Adipocyte (in vitro differentiated cells): Measurements from ENCODE around the gene GNG7.

Source experiments
- DNase-seq: peaks from one replicate; pipeline ENCODE4 v3.0.0-alpha.2; 2015; ENCODE audit warnings: low read depth
- H3K27me3 ChIP-seq: replicated peaks from 2 replicates; pipeline ENCODE4 v1.7.0; 2013; ENCODE audit warnings: mild to moderate bottlenecking, low read length, moderate library complexity; ENCODE audit not compliant: control insufficient read depth, insufficient read depth
- H3K36me3 ChIP-seq: 2 replicates; pipeline ENCODE4 v1.7.0; 2013; ENCODE audit warnings: low read length, mild to moderate bottlenecking, moderate library complexity; ENCODE audit not compliant: control insufficient read depth, insufficient read depth, severe bottlenecking
- H3K4me1 ChIP-seq: 2 replicates; pipeline ENCODE4 v1.7.0; 2013; ENCODE audit warnings: mild to moderate bottlenecking, low read length, moderate library complexity; ENCODE audit not compliant: control insufficient read depth, insufficient read depth
- H3K4me3 ChIP-seq: 2 replicates; pipeline ENCODE4 v1.7.0; 2013; ENCODE audit warnings: mild to moderate bottlenecking, low read length, moderate library complexity
- H3K9ac ChIP-seq: 2 replicates; pipeline ENCODE4 v1.7.0; 2013; ENCODE audit warnings: mild to moderate bottlenecking, low read length, moderate library complexity
- H3K9me3 ChIP-seq: 2 replicates; pipeline ENCODE4 v1.7.0; 2013; ENCODE audit warnings: mild to moderate bottlenecking, low read length, moderate library complexity; ENCODE audit not compliant: control insufficient read depth

The GNG7 gene

GRCh38 chr19:2703691-2704216 lies 1.3 kb upstream of the GNG7 start:
- H3K9me3 ChIP-seq: no peaks in the 10 kb centered on the region
- H3K4me3 ChIP-seq: no peak overlapping the region
- H3K9ac ChIP-seq: no peak overlapping the region
- H3K36me3 ChIP-seq: no peaks in the 10 kb centered on the region
- peaks cover 36% of the 10 kb centered on the region for H3K27me3 ChIP-seq
- H3K4me1 ChIP-seq: no peaks in the 10 kb centered on the region
- no peak for DNase-seq

GRCh38 chr19:2703077-2703437 lies 563 bp upstream of the GNG7 start:
- no peaks in the 10 kb centered on the region for H3K36me3 ChIP-seq
- H3K9ac ChIP-seq: no peak overlapping the region
- DNase-seq: no peak
- peaks cover 36% of the 10 kb centered on the region for H3K27me3 ChIP-seq
- H3K4me1 ChIP-seq: no peaks in the 10 kb centered on the region
- H3K9me3 ChIP-seq: no peaks in the 10 kb centered on the region
- H3K4me3 ChIP-seq: no peak overlapping the region

- no peak for DNase-seq
- H3K27me3 ChIP-seq: peaks cover 37% of the 10 kb centered on the region
- H3K4me3 ChIP-seq: no peak overlapping the region
Observed at GRCh38 chr19:2701361-2702169, 929 bp downstream of the GNG7 start.

GRCh38 chr19:2700660-2701360 lies 1.7 kb downstream of the GNG7 start:
- Histone ChIP-seq H3K27me3 (peaks cover 42% of the 10 kb centered on the region), H3K36me3 (no peaks in the 10 kb centered on the region), H3K4me3 (no peak overlapping the region), H3K9me3 (no peaks in the 10 kb centered on the region), H3K4me1 (no peaks in the 10 kb centered on the region), H3K9ac (no peak overlapping the region)
- DNase-seq: no peak

More at GRCh38 chr19:2701361-2702169, 929 bp downstream of the GNG7 start:
- no peak overlapping the region for H3K9ac ChIP-seq
- no peaks in the 10 kb centered on the region for H3K9me3 ChIP-seq
- no peaks in the 10 kb centered on the region for H3K4me1 ChIP-seq
- no peaks in the 10 kb centered on the region for H3K36me3 ChIP-seq

GRCh38 chr19:2699413-2700140 lies 2.9 kb downstream of the GNG7 start:
- no peak for DNase-seq
- Histone ChIP-seq H3K9me3 (no peaks in the 10 kb centered on the region), H3K9ac (no peak overlapping the region), H3K27me3 (peaks cover 50% of the 10 kb centered on the region), H3K36me3 (no peaks in the 10 kb centered on the region), H3K4me3 (no peak overlapping the region), H3K4me1 (no peaks in the 10 kb centered on the region)

GRCh38 chr19:2694196-2694595 lies 8.3 kb downstream of the GNG7 start:
- H3K4me3 ChIP-seq: no peak overlapping the region
- H3K36me3 ChIP-seq: no peaks in the 10 kb centered on the region
- H3K9me3 ChIP-seq: no peaks in the 10 kb centered on the region
- no peak overlapping the region for H3K9ac ChIP-seq
- H3K4me1 ChIP-seq: no peaks in the 10 kb centered on the region
- DNase-seq: no peak
- peaks cover 32% of the 10 kb centered on the region for H3K27me3 ChIP-seq

- peaks cover 34% of the 10 kb centered on the region for H3K27me3 ChIP-seq
- H3K36me3 ChIP-seq: no peaks in the 10 kb centered on the region
- no peaks in the 10 kb centered on the region for H3K9me3 ChIP-seq
- no peak overlapping the region for H3K9ac ChIP-seq
- H3K4me1 ChIP-seq: no peaks in the 10 kb centered on the region
- no peak for DNase-seq
- H3K4me3 ChIP-seq: no peak overlapping the region
Observed at GRCh38 chr19:2693492-2694160, 8.9 kb downstream of the GNG7 start.

- Histone ChIP-seq H3K9ac (no peak overlapping the region), H3K4me3 (no peak overlapping the region), H3K9me3 (no peaks in the 10 kb centered on the region), H3K27me3 (peaks cover 40% of the 10 kb centered on the region), H3K4me1 (no peaks in the 10 kb centered on the region), H3K36me3 (no peaks in the 10 kb centered on the region)
- DNase-seq: no peak
Observed at GRCh38 chr19:2691951-2692350, 10.5 kb downstream of the GNG7 start.

- no peaks in the 10 kb centered on the region for H3K9me3 ChIP-seq
- H3K36me3 ChIP-seq: no peaks in the 10 kb centered on the region
- no peaks in the 10 kb centered on the region for H3K4me1 ChIP-seq
- H3K9ac ChIP-seq: no peak overlapping the region
- peaks cover 34% of the 10 kb centered on the region for H3K27me3 ChIP-seq
- no peak overlapping the region for H3K4me3 ChIP-seq
- no peak for DNase-seq
Observed at GRCh38 chr19:2690856-2691255, 11.6 kb downstream of the GNG7 start.

GRCh38 chr19:2686360-2686759 lies 16.1 kb downstream of the GNG7 start:
- Histone ChIP-seq H3K9me3 (no peaks in the 10 kb centered on the region), H3K27me3 (peaks cover 14% of the 10 kb centered on the region), H3K9ac (no peak overlapping the region), H3K4me1 (no peaks in the 10 kb centered on the region), H3K4me3 (no peak overlapping the region), H3K36me3 (no peaks in the 10 kb centered on the region)
- no peak for DNase-seq
